ENCODE data around the gene SURF1.
"Not testable (repeated sequence)": the region's sequence is repeated elsewhere in the genome, so short reads cannot be mapped to it uniquely, and the experiment has no call there.

Gene SURF1

GRCh38 chr9:133341369-133342068 lies 14.8 kb downstream of the SURF1 start:
- no peak for DNase-seq

GRCh38 chr9:133340916-133341315 lies 15.4 kb downstream of the SURF1 start:
- no peak for DNase-seq

GRCh38 chr9:133340256-133340655 lies 16.0 kb downstream of the SURF1 start:
- no peak for DNase-seq

GRCh38 chr9:133339641-133340040 lies 16.6 kb downstream of the SURF1 start:
- no peak for DNase-seq

GRCh38 chr9:133335924-133336811 lies 20.1 kb downstream of the SURF1 start, which contains the start of gene SURF6:
Gene SURF6, minus strand, starts transcription at chr9:133336188. Its CDS starts 56 bp downstream, at chr9:133336132.
- peak; percentile 97 for DNase-seq

- not testable (repeated sequence) for DNase-seq
Measured at GRCh38 chr9:133334888-133335287, 21.4 kb downstream of the SURF1 start.

GRCh38 chr9:133334161-133334560 lies 22.1 kb downstream of the SURF1 start:
- no peak for DNase-seq

GRCh38 chr9:133333566-133333965 lies 22.7 kb downstream of the SURF1 start:
- no peak for DNase-seq

- no peak for DNase-seq
Measured at GRCh38 chr9:133333011-133333410, 23.3 kb downstream of the SURF1 start.

GRCh38 chr9:133332381-133332730 lies 23.9 kb downstream of the SURF1 start:
- no peak for DNase-seq

GRCh38 chr9:133331641-133332380 lies 24.5 kb downstream of the SURF1 start:
- DNase-seq, result no peak

GRCh38 chr9:133331221-133331620 lies 25.1 kb downstream of the SURF1 start:
- DNase-seq, result no peak

GRCh38 chr9:133329306-133330156 lies 26.8 kb downstream of the SURF1 start:
- not testable (repeated sequence) for DNase-seq

GRCh38 chr9:133327834-133328484 lies 28.3 kb downstream of the SURF1 start:
- no peak for DNase-seq

- DNase-seq, result not testable (repeated sequence)
Measured at GRCh38 chr9:133327021-133327420, 29.3 kb downstream of the SURF1 start.

GRCh38 chr9:133323991-133324703 lies 32.1 kb downstream of the SURF1 start:
- no peak for DNase-seq

- no peak for DNase-seq
Measured at GRCh38 chr9:133323211-133323610, 33.1 kb downstream of the SURF1 start.

GRCh38 chr9:133322701-133323100 lies 33.6 kb downstream of the SURF1 start:
- DNase-seq, result no peak

GRCh38 chr9:133321411-133321935 lies 34.8 kb downstream of the SURF1 start:
- DNase-seq, result no peak

- no peak for DNase-seq
Measured at GRCh38 chr9:133320421-133320881, 35.8 kb downstream of the SURF1 start.

- DNase-seq, result not testable (repeated sequence)
Measured at GRCh38 chr9:133317551-133317950, 38.7 kb downstream of the SURF1 start.

All from stimulated activated CD4-positive, alpha-beta T cell treated with anti-CD3 and anti-CD28 coated beads, Interleukin-15, amount 100 ng/mL, for 24 hours (primary cell).